Loucy (cell line): ENCODE data around the gene CBLC.

Experiments
- H2AFZ ChIP-seq: fragments of 200-600 bp; sonication (generic); 2 replicates; pipeline ENCODE4 v1.6.0; 2016; ENCODE audit warnings: antibody characterized with exemption, mild to moderate bottlenecking, low read length, moderate library complexity
- H3F3A ChIP-seq: fragments of 200-600 bp; 2 replicates; pipeline ENCODE4 v1.6.0; 2016; ENCODE audit warnings: antibody characterized with exemption, low read depth, mild to moderate bottlenecking
- H3K27me3 ChIP-seq: fragments of 200-600 bp; sonication (generic); 2 replicates; pipeline ENCODE4 v1.6.1; 2014; ENCODE audit warnings: low read length, mild to moderate bottlenecking; ENCODE audit not compliant: insufficient read depth, poor library complexity, severe bottlenecking
- H3K36me3 ChIP-seq: fragments of 200-600 bp; sonication (generic); 2 replicates; pipeline ENCODE4 v1.6.1; 2016; ENCODE audit warnings: low read length; ENCODE audit not compliant: insufficient read depth
- H3K4me1 ChIP-seq: fragments of 200-600 bp; sonication (generic); 2 replicates; pipeline ENCODE4 v1.5.1; 2014; ENCODE audit warnings: low read length, mild to moderate bottlenecking; ENCODE audit not compliant: insufficient read depth, poor library complexity, severe bottlenecking
- H3K4me2 ChIP-seq: fragments of 200-600 bp; sonication (generic); 2 replicates; pipeline ENCODE4 v1.6.0; 2014; ENCODE audit warnings: antibody characterized with exemption, low read length, low read depth, mild to moderate bottlenecking; ENCODE audit not compliant: poor library complexity, severe bottlenecking
- H3K4me3 ChIP-seq: fragments of 200-600 bp; sonication (generic); 2 replicates; pipeline ENCODE4 v1.5.1; 2014; ENCODE audit warnings: low read length, mild to moderate bottlenecking, mixed read lengths; ENCODE audit not compliant: poor library complexity, severe bottlenecking
- H3K79me2 ChIP-seq: fragments of 200-600 bp; sonication (generic); 2 replicates; pipeline ENCODE4 v1.6.1; 2014; ENCODE audit warnings: low read length; ENCODE audit not compliant: insufficient read depth
- H3K9ac ChIP-seq: fragments of 200-600 bp; sonication (generic); 2 replicates; pipeline ENCODE4 v1.6.0; 2014; ENCODE audit warnings: mild to moderate bottlenecking, low read depth, low read length, moderate library complexity; ENCODE audit not compliant: poor library complexity, severe bottlenecking
- H3K9me2 ChIP-seq: fragments of 200-600 bp; sonication (generic); replicated peaks from 2 replicates; pipeline ENCODE4 v1.6.1; 2016; ENCODE audit warnings: low read depth, low read length, mixed read lengths
- H3K9me3 ChIP-seq: fragments of 200-600 bp; sonication (generic); 2 replicates; pipeline ENCODE4 v1.6.1; 2014; ENCODE audit warnings: mild to moderate bottlenecking, antibody characterized with exemption, low read length, low read depth; ENCODE audit not compliant: insufficient read depth
- H4K20me1 ChIP-seq: fragments of 200-600 bp; sonication (generic); 2 replicates; pipeline ENCODE4 v1.6.0; 2014; ENCODE audit warnings: antibody characterized with exemption, low read length, mild to moderate bottlenecking; ENCODE audit not compliant: insufficient read depth, poor library complexity, severe bottlenecking
- CTCF ChIP-seq: fragments of 200-600 bp; sonication (generic); conservative IDR thresholded peaks from 2 replicates; pipeline ENCODE4 v1.5.1; 2014; ENCODE audit warnings: mild to moderate bottlenecking, antibody characterized with exemption, low read length
- EZH2phosphoT487 ChIP-seq: fragments of 200-600 bp; IDR thresholded peaks from 2 replicates; pipeline ENCODE4 v1.6.1; 2018; ENCODE audit warnings: antibody characterized with exemption, mild to moderate bottlenecking, moderate library complexity, borderline replicate concordance

Gene CBLC

GRCh38 chr19:44757057-44757734 is 20.5 kb upstream of the CBLC start:
- H3F3A ChIP-seq, result no peaks in the 10 kb centered on the region; the same call in 1 of the 2 replicates
- H4K20me1 ChIP-seq, result no peaks in the 10 kb centered on the region
- H3K4me3 ChIP-seq, result no peak overlapping the region
- no peak overlapping the region for H3K4me2 ChIP-seq
- no peak overlapping the region for H3K9ac ChIP-seq
- H3K9me3 ChIP-seq, result no peaks in the 10 kb centered on the region
- no peaks in the 10 kb centered on the region for H3K9me2 ChIP-seq
- no peaks in the 10 kb centered on the region for H3K27me3 ChIP-seq
- H3K79me2 ChIP-seq, result no peaks in the 10 kb centered on the region
- H3K36me3 ChIP-seq, result no peaks in the 10 kb centered on the region
- TF ChIP-seq EZH2phosphoT487 (no peak), CTCF (no peak)
- no peak overlapping the region for H2AFZ ChIP-seq
- peaks cover 27% of the 10 kb centered on the region for H3K4me1 ChIP-seq

GRCh38 chr19:44757735-44758505 is 19.8 kb upstream of the CBLC start:
- no peak overlapping the region for H3K9ac ChIP-seq
- no peaks in the 10 kb centered on the region for H3K36me3 ChIP-seq
- H3K27me3 ChIP-seq, result no peaks in the 10 kb centered on the region
- H3K9me2 ChIP-seq, result no peaks in the 10 kb centered on the region
- no peaks in the 10 kb centered on the region for H3K79me2 ChIP-seq
- H3K9me3 ChIP-seq, result no peaks in the 10 kb centered on the region
- no peak overlapping the region for H3K4me2 ChIP-seq
- no peaks in the 10 kb centered on the region for H4K20me1 ChIP-seq
- H3K4me1 ChIP-seq, result peaks cover 25% of the 10 kb centered on the region
- no peak overlapping the region for H3K4me3 ChIP-seq
- H3F3A ChIP-seq, result no peaks in the 10 kb centered on the region
- H2AFZ ChIP-seq, result no peak overlapping the region
- TF ChIP-seq EZH2phosphoT487 (no peak), CTCF (no peak)

GRCh38 chr19:44758596-44758995 is 19.1 kb upstream of the CBLC start:
- Histone ChIP-seq H3K9me2 (no peaks in the 10 kb centered on the region), H3K4me1 (peaks cover 26% of the 10 kb centered on the region), H3K27me3 (no peaks in the 10 kb centered on the region), H3K9ac (no peak overlapping the region), H4K20me1 (no peaks in the 10 kb centered on the region), H3K9me3 (no peaks in the 10 kb centered on the region), H3K4me3 (no peak overlapping the region), H2AFZ (no peak overlapping the region), H3K79me2 (no peaks in the 10 kb centered on the region), H3F3A (no peaks in the 10 kb centered on the region), H3K4me2 (no peak overlapping the region), H3K36me3 (no peaks in the 10 kb centered on the region)
- TF ChIP-seq EZH2phosphoT487 (no peak), CTCF (no peak)
